ENCODE results near the gene ABCA1.

DNA sequence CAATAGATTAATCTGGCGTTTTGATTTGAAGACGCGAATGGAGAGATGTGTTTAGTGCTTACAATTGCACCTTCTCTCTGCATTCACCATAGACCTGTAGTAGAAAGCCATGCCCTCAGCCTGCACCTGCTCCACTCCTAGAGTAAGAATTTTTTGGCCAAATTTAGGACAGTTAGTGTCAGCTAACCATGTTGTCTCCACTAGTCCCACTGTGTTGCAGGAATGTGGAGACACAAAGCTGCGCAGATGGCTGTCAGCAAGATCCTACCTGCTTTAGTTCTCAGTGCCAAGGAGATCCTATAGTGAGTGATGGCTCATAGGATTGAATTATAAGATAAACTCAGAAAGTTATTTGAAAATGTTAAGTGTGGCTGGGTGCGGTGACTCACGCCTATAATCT, 35.1 kb upstream of the ABCA1 start:
- TF ChIP-seq, protein P1, sequence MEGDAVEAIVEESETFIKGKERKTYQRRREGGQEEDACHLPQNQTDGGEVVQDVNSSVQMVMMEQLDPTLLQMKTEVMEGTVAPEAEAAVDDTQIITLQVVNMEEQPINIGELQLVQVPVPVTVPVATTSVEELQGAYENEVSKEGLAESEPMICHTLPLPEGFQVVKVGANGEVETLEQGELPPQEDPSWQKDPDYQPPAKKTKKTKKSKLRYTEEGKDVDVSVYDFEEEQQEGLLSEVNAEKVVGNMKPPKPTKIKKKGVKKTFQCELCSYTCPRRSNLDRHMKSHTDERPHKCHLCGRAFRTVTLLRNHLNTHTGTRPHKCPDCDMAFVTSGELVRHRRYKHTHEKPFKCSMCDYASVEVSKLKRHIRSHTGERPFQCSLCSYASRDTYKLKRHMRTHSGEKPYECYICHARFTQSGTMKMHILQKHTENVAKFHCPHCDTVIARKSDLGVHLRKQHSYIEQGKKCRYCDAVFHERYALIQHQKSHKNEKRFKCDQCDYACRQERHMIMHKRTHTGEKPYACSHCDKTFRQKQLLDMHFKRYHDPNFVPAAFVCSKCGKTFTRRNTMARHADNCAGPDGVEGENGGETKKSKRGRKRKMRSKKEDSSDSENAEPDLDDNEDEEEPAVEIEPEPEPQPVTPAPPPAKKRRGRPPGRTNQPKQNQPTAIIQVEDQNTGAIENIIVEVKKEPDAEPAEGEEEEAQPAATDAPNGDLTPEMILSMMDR (IDR thresholded peaks at IDR 0.05; ENCODE audit: low read depth, low read length), result no peak
- TF ChIP-seq, protein P2, sequence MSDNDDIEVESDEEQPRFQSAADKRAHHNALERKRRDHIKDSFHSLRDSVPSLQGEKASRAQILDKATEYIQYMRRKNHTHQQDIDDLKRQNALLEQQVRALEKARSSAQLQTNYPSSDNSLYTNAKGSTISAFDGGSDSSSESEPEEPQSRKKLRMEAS (IDR thresholded peaks at IDR 0.05; ENCODE audit: low read depth, low read length), result no peak
- no peak for TF ChIP-seq POLR2A (IDR thresholded peaks at IDR 0.05; ENCODE audit: extremely low read depth, insufficient read length)
- TF ChIP-seq MYC (IDR thresholded peaks at IDR 0.05; ENCODE audit: low read depth, low read length), result no peak

Data from NB4 (cell line).